Upper lobe of left lung (tissue), 4 donors: ENCODE measurements around the gene BTBD10.

Experiments
- CTCF ChIP-seq, 6 experiments: fragments of 450-650 bp in 4 of 6; fragments of 200-600 bp in 2 of 6; sonication (generic) in 2 of 6; IDR thresholded peaks; one replicate each; pipeline ENCODE4 v1.5.1; 2016 to 2019; ENCODE audit warnings: antibody characterized with exemption in 6 of 6
- POLR2A ChIP-seq, 4 donors: fragments of 450-650 bp; IDR thresholded peaks; one replicate each; pipeline ENCODE4 v1.5.1; 2016 to 2017; ENCODE audit warnings: antibody characterized with exemption in 4 of 4, mild to moderate bottlenecking in 2 of 4
- POLR2AphosphoS5 ChIP-seq, 2 donors: sonication (generic); formaldehyde crosslinking; IDR thresholded peaks; one replicate each; pipeline ENCODE4 v1.5.1; 2017; ENCODE audit warnings: antibody characterized with exemption in 2 of 2

- TF ChIP-seq POLR2A (IDR thresholded peaks at IDR 0.05) = no peak
- no peak for TF ChIP-seq POLR2AphosphoS5 (IDR thresholded peaks at IDR 0.05)
- TF ChIP-seq CTCF (IDR thresholded peaks at IDR 0.05) = no peak
Measured at GRCh38 chr11:13502492-13502891, 39.5 kb upstream of the BTBD10 start.
